Activated T-helper 1 cell treated with anti-CD3 and anti-CD28 coated beads, Interleukin-2, amount 50 U/mL, for 16 hours (primary cell): Measurements from ENCODE around the gene ESYT3.
"Not testable (repeated sequence)": the region's sequence is repeated elsewhere in the genome, so short reads cannot be mapped to it uniquely, and the experiment has no call there.

Experiments
- DNase-seq, 2 donors: peaks; one replicate each; pipeline ENCODE4 v3.0.0-alpha.2; 2020; ENCODE audit warnings: low read depth in 1 of 2, low spot score in 1 of 2

ESYT3 gene

GRCh38 chr3:138460536-138461205, 26.3 kb downstream of the ESYT3 start:
- no peak for DNase-seq

GRCh38 chr3:138461246-138461645, 26.8 kb downstream of the ESYT3 start:
- DNase-seq = no peak

- DNase-seq = no peak
Observed at GRCh38 chr3:138461896-138462295, 27.5 kb downstream of the ESYT3 start.

GRCh38 chr3:138463724-138464490, 29.5 kb downstream of the ESYT3 start:
- no peak for DNase-seq

- DNase-seq = no peak
Observed at GRCh38 chr3:138464491-138464860, 30.1 kb downstream of the ESYT3 start.

GRCh38 chr3:138465451-138465850, 31.0 kb downstream of the ESYT3 start:
- DNase-seq = no peak

GRCh38 chr3:138465925-138466324, 31.5 kb downstream of the ESYT3 start:
- DNase-seq = no peak

GRCh38 chr3:138467931-138468330, 33.5 kb downstream of the ESYT3 start:
- no peak for DNase-seq

- DNase-seq = no peak
Observed at GRCh38 chr3:138468451-138468850, 34.0 kb downstream of the ESYT3 start.

GRCh38 chr3:138468886-138469285, 34.5 kb downstream of the ESYT3 start:
- DNase-seq = no peak

GRCh38 chr3:138469874-138470273, 35.5 kb downstream of the ESYT3 start:
- DNase-seq = no peak

- DNase-seq = no peak
Observed at GRCh38 chr3:138470687-138471086, 36.3 kb downstream of the ESYT3 start.

- no peak for DNase-seq
Observed at GRCh38 chr3:138471481-138471880, 37.1 kb downstream of the ESYT3 start.

- DNase-seq = no peak
Observed at GRCh38 chr3:138472141-138472825, 37.9 kb downstream of the ESYT3 start.

GRCh38 chr3:138473391-138473790, 39.0 kb downstream of the ESYT3 start:
- DNase-seq = no peak

GRCh38 chr3:138474163-138474562, 39.7 kb downstream of the ESYT3 start:
- no peak for DNase-seq

GRCh38 chr3:138476526-138476925, 42.1 kb downstream of the ESYT3 start:
- DNase-seq = no peak

GRCh38 chr3:138477120-138477519, 42.7 kb downstream of the ESYT3 start:
- DNase-seq = no peak

GRCh38 chr3:138477801-138478200, 43.4 kb downstream of the ESYT3 start:
- DNase-seq = no peak

- DNase-seq = no peak
Observed at GRCh38 chr3:138479438-138479863, 45.0 kb downstream of the ESYT3 start.

- DNase-seq = not testable (repeated sequence)
Observed at GRCh38 chr3:138484672-138485071, 50.3 kb downstream of the ESYT3 start.

GRCh38 chr3:138486580-138486979, 52.2 kb downstream of the ESYT3 start:
- DNase-seq = not testable (repeated sequence)
